K562 (cell line): ENCODE measurements around the gene S100G. TPM values are rescaled to one million over a fixed set of nuclear protein-coding genes. Genes with fewer than 3 reads are reported as not detected.

Experiments
- ATAC-seq: fragments of 200-7000 bp; cut with Tn5 transposase; 3 replicates; pipeline ENCODE4 v1.9.1; 2020; ENCODE audit warnings: moderate library complexity
- BruUV-seq: library from RNA; stranded (reverse); fragments of 400-500 nt; replicated peaks from 2 replicates; lab custom pipeline; 2021; lab: Mats Ljungman, UMichigan
- CTCF ChIA-PET: fragments of 300-600 bp; formaldehyde crosslinking; extraction: SDS; loops from one replicate; lab custom pipeline; 2021; ENCODE audit warnings: low intra/inter-chr PET ratio; lab: Yijun Ruan, JAX
- POLR2A ChIA-PET: fragments of 300-600, 350-650 bp; sonication (Branson Sonifier 250); formaldehyde crosslinking; extraction: SDS; loops from one replicate; lab custom pipeline; 2021; ENCODE audit warnings: antibody characterized with exemption, inconsistent platforms; lab: Yijun Ruan, JAX
- DNase-seq, 4 experiments: peaks; one replicate each; pipeline versions ENCODE4 v3.0.0 to v3.0.0-alpha.2; 2011 to 2018; ENCODE audit warnings: low spot score in 3 of 4, mixed read lengths in 3 of 4; ENCODE audit errors: extremely low read depth in 1 of 4
- FAIRE-seq: peaks from 2 replicates; lab custom pipeline; 2011; peaks lifted over from hg19 to GRCh38; lab: Jason Lieb, UNC
- H2AFZ ChIP-seq: 2 replicates; pipeline ENCODE4 v1.6.0; 2011; ENCODE audit warnings: low read depth, low read length, control low read depth, inconsistent platforms
- H3K27ac ChIP-seq: fragments of 200-600 bp; 3 replicates; pipeline ENCODE4 v1.8.0; 2011; ENCODE audit warnings: low read depth, mild to moderate bottlenecking, control low read depth, inconsistent platforms, low read length, moderate library complexity, mixed read lengths; ENCODE audit errors: extremely low read depth
- H3K27me3 ChIP-seq, 2 experiments: fragments of 300-600 bp in 1 of 2; 2 replicates in 1 of 2; 3 replicates in 1 of 2; pipeline versions ENCODE4 v1.6.0 to v1.8.0; 2011; ENCODE audit warnings: inconsistent platforms in 2 of 2, low read length in 2 of 2, mild to moderate bottlenecking in 1 of 2, mixed read lengths in 1 of 2, moderate library complexity in 1 of 2; ENCODE audit not compliant: control insufficient read depth in 2 of 2, insufficient read depth in 2 of 2
- H3K36me3 ChIP-seq: fragments of 300-600 bp; 3 replicates; pipeline ENCODE4 v1.8.0; 2011; ENCODE audit warnings: mild to moderate bottlenecking, low read length, inconsistent platforms; ENCODE audit not compliant: control insufficient read depth, insufficient read depth
- H3K4me1 ChIP-seq, 2 experiments: fragments of 200-600 bp in 1 of 2; replicated peaks in 1 of 2; 2 replicates in 1 of 2; 3 replicates in 1 of 2; pipeline versions ENCODE4 v1.5.1 to v1.8.0; 2011; ENCODE audit warnings: inconsistent platforms in 2 of 2, low read length in 2 of 2, mild to moderate bottlenecking in 1 of 2, mixed read lengths in 1 of 2, moderate library complexity in 1 of 2; ENCODE audit not compliant: control insufficient read depth in 2 of 2, insufficient read depth in 2 of 2
- H3K4me2 ChIP-seq: 2 replicates; pipeline ENCODE4 v1.6.1; 2011; ENCODE audit warnings: low read length, control low read depth, inconsistent platforms, mixed read lengths; ENCODE audit not compliant: insufficient read depth
- H3K4me3 ChIP-seq: fragments of 200-600 bp; sonication (generic), shearing (Covaris generic); 2 replicates; pipeline ENCODE4 v1.5.1; 2016; ENCODE audit warnings: control low read depth, inconsistent platforms
- H3K79me2 ChIP-seq: fragments of 200-600 bp; 3 replicates; pipeline ENCODE4 v1.8.0; 2011; ENCODE audit warnings: low read length, inconsistent platforms; ENCODE audit not compliant: control insufficient read depth, insufficient read depth
- H3K9ac ChIP-seq, 2 experiments: 2 replicates each; pipeline versions ENCODE4 v1.6.0 to v1.6.1; 2011; ENCODE audit warnings: low read depth in 2 of 2, low read length in 2 of 2, control low read depth in 1 of 2, inconsistent platforms in 1 of 2, mild to moderate bottlenecking in 1 of 2, mixed read lengths in 1 of 2; ENCODE audit not compliant: insufficient read depth in 1 of 2
- H3K9me1 ChIP-seq: one replicate; pipeline ENCODE4 v1.6.0; 2011; ENCODE audit warnings: inconsistent platforms, mild to moderate bottlenecking, low read length, moderate library complexity; ENCODE audit not compliant: control insufficient read depth, insufficient read depth
- H3K9me3 ChIP-seq: replicated peaks from 2 replicates; pipeline ENCODE4 v1.5.1; 2011; ENCODE audit warnings: low read depth, low read length, inconsistent platforms; ENCODE audit not compliant: control insufficient read depth, insufficient read depth
- H4K20me1 ChIP-seq: replicated peaks from 2 replicates; pipeline ENCODE4 v1.6.1; 2011; ENCODE audit warnings: low read length, inconsistent platforms, mixed read lengths; ENCODE audit not compliant: control insufficient read depth, insufficient read depth
- BRCA1 ChIP-seq, 2 experiments: fragments of 450-650 bp in 1 of 2; sonication (generic) in 1 of 2; formaldehyde crosslinking in 1 of 2; IDR thresholded peaks; 2 replicates each; pipeline versions ENCODE4 v1.5.0 to v1.6.1; 2017 to 2020; ENCODE audit warnings: mild to moderate bottlenecking in 1 of 2, missing genetic modification reagents in 1 of 2
- BRD4 ChIP-seq: fragments of 200-600 bp; sonication (generic); IDR thresholded peaks from 2 replicates; pipeline ENCODE4 v1.6.1; 2017; ENCODE audit warnings: inconsistent platforms
- E2F3 ChIP-seq: fragments of 250-450 bp; sonication (Bioruptor Pico); IDR thresholded peaks from 2 replicates; pipeline ENCODE4 v1.4.0; 2020; ENCODE audit warnings: mild to moderate bottlenecking
- HMGN3 ChIP-seq: IDR thresholded peaks from 2 replicates; pipeline ENCODE4 v1.6.1; 2011; ENCODE audit warnings: borderline replicate concordance, low read depth, mild to moderate bottlenecking, mixed read lengths, low read length; ENCODE audit not compliant: insufficient read length; ENCODE audit errors: extremely low read depth
- IFI16 ChIP-seq: fragments of 250-450 bp; sonication (Bioruptor Pico); IDR thresholded peaks from 2 replicates; pipeline ENCODE4 v2.1.2; 2022; ENCODE audit warnings: mild to moderate bottlenecking, inconsistent platforms
- MAFG ChIP-seq: fragments of 450-650 bp; conservative IDR thresholded peaks from 2 replicates; pipeline ENCODE4 v1.6.1; 2016; ENCODE audit warnings: missing genetic modification characterization, missing compliant biosample characterization
- NFYB ChIP-seq: IDR thresholded peaks from 2 replicates; pipeline ENCODE4 v1.6.1; 2011; ENCODE audit warnings: mild to moderate bottlenecking, moderate library complexity; ENCODE audit not compliant: insufficient read length; ENCODE audit errors: extremely low read depth
- NR1H2 ChIP-seq: sonication (generic); formaldehyde crosslinking; IDR thresholded peaks from 2 replicates; pipeline ENCODE4 v1.4.0; 2020; ENCODE audit warnings: mild to moderate bottlenecking, missing genetic modification reagents
- POLR2AphosphoS2 ChIP-seq: IDR thresholded peaks from 2 replicates; pipeline ENCODE4 v1.6.1; 2012; ENCODE audit warnings: low read length, improper control_type of control experiment
- RBBP5 ChIP-seq: fragments of 200-600 bp; sonication (generic); IDR thresholded peaks from 2 replicates; pipeline ENCODE4 v1.6.1; 2012; ENCODE audit warnings: borderline replicate concordance, mild to moderate bottlenecking, low read length, control low read depth, inconsistent platforms; ENCODE audit not compliant: insufficient read depth, poor library complexity, severe bottlenecking
- ZKSCAN1 ChIP-seq: fragments of 150-350 bp; IDR thresholded peaks from 2 replicates; pipeline ENCODE4 v1.6.1; 2016; ENCODE audit warnings: low read depth, low read length
- ZKSCAN3 ChIP-seq: fragments of 250-450 bp; sonication (Bioruptor Pico); IDR thresholded peaks from 2 replicates; pipeline ENCODE4 v1.4.0; 2020
- ZNF76 ChIP-seq: fragments of 250-450 bp; sonication (Bioruptor Pico); IDR thresholded peaks from 2 replicates; pipeline ENCODE4 v1.4.0; 2020; ENCODE audit warnings: mild to moderate bottlenecking, moderate library complexity, borderline replicate concordance
- WGBS: fragments of 100-300 bp; shearing (Covaris generic); methylation state at CpG from one replicate; pipeline ENCODE4 v1.1.6; 2016; ENCODE audit warnings: low coverage, mixed read lengths; ENCODE audit not compliant: insufficient coverage; ENCODE audit errors: missing lambda C conversion rate; 5-methylcytosine and 5-hydroxymethylcytosine counted together
- in situ Hi-C: fragments of 300-500 bp; cut with MboI; formaldehyde crosslinking; loops from 4 replicates; pipeline ENCODE4 v1.15.0; 2018; ENCODE audit warnings: inconsistent platforms, mixed read lengths
- intact Hi-C: fragments of 100-400 bp; cut with micrococcal nuclease; formaldehyde crosslinking; loops from 2 replicates; pipeline ENCODE4 v1.14.2; 2022
- polyA plus RNA-seq, 8 experiments: library from polyadenylated mRNA; depleted of rRNA in 4 of 8; stranded (reverse) in 5 of 8; unstranded in 3 of 8; fragments of >200 nt; fragmentation: Nextera tagmentation in 2 of 8; fragmentation: Illumina TruSeq in 1 of 8; extraction: Ambion mirVana in 2 of 8; extraction: Trizol in 1 of 8; gene quantifications; 2 replicates each; pipeline versions ENCODE4 v1.2.1 to v1.2.3, GENCODE V29; 2011 to 2014; ENCODE audit warnings: inconsistent platforms in 1 of 8, missing spikeins in 1 of 8
- total RNA-seq, 7 experiments: library from RNA; depleted of rRNA in 6 of 7; stranded (reverse); fragments of >200 nt in 6 of 7; fragmentation: Illumina TruSeq in 2 of 7; extraction: Trizol in 2 of 7; gene quantifications; 2 replicates each; pipeline versions ENCODE4 v1.2.1 to v1.2.3, GENCODE V29; 2011 to 2021; ENCODE audit warnings: low replicate concordance in 1 of 7
- TF ChIP-seq, protein P1 (sequence below): fragments of 200-800 bp; sonication (Bioruptor generic); IDR thresholded peaks from 2 replicates; pipeline ENCODE4 v1.6.1; 2017; ENCODE audit warnings: missing genetic modification characterization, missing compliant biosample characterization
- TF ChIP-seq, protein P2 (sequence below): sonication (generic); formaldehyde crosslinking; IDR thresholded peaks from 2 replicates; pipeline ENCODE4 v1.9.0; 2022; ENCODE audit warnings: mild to moderate bottlenecking, missing genetic modification reagents
- TF ChIP-seq, protein P3 (sequence below): fragments of 200-400 bp; formaldehyde crosslinking; IDR thresholded peaks from 2 replicates; pipeline ENCODE4 v1.6.1; 2017; ENCODE audit warnings: mild to moderate bottlenecking, low read depth, low read length, moderate library complexity

The S100G gene
- total and polyA plus RNA-seq, 9 of the 15 experiments (the other 6 are each of a cell fraction or from before 2014, with no cell fraction given), result not detected

DNA sequence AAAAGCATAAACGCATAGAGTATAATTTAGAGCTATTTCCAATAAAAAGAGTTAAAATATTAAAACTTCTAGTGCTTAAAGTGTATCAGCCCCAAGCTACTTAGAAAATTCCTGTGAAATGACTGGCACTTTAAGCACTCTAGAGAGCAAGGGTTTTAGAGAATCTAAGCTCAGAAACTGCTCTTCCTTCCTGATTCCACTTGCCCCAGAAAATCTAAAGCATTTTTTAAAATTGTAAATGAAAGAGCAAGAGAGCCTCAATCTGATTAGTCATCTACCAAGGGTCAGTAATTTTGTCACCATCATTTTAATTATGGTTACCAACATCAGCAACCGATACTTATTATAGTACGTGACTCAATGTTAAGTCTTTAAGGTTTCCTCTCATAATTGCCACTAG is 37.6 kb downstream of the S100G start:
- intact Hi-C loops, result no loop called here
- Histone ChIP-seq H3K9ac (no peak overlapping the region), H3K27me3 (no peaks in the 10 kb centered on the region), H3K36me3 (peaks cover 45% of the 10 kb centered on the region; the same call in 2 of the 3 replicates), H3K27ac (no peak overlapping the region), H3K9me3 (no peaks in the 10 kb centered on the region), H3K4me1 (no peaks in the 10 kb centered on the region; a peak in 1 of 5 replicates), H4K20me1 (no peaks in the 10 kb centered on the region), H3K4me2 (no peak overlapping the region), H2AFZ (no peak overlapping the region), H3K79me2 (no peaks in the 10 kb centered on the region), H3K9me1 (no peaks in the 10 kb centered on the region), H3K4me3 (no peak overlapping the region)
- in situ Hi-C loops, result loop anchor here (25.0 kb wide), 1 partner anchor 250 kb away; no protein-coding TSS in a partner anchor
- FAIRE-seq (no peak), DNase-seq (no peak), ATAC-seq (no peak)
- no peak for TF ChIP-seq NR1H2 (CRISPR knock-in tag)
- no peak for TF ChIP-seq HMGN3
- TF ChIP-seq, protein P1, sequence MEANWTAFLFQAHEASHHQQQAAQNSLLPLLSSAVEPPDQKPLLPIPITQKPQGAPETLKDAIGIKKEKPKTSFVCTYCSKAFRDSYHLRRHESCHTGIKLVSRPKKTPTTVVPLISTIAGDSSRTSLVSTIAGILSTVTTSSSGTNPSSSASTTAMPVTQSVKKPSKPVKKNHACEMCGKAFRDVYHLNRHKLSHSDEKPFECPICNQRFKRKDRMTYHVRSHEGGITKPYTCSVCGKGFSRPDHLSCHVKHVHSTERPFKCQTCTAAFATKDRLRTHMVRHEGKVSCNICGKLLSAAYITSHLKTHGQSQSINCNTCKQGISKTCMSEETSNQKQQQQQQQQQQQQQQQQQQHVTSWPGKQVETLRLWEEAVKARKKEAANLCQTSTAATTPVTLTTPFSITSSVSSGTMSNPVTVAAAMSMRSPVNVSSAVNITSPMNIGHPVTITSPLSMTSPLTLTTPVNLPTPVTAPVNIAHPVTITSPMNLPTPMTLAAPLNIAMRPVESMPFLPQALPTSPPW (CRISPR knock-in tag), result no peak
- no peak for TF ChIP-seq ZNF76 (CRISPR knock-in tag)
- no peak for TF ChIP-seq BRD4
- TF ChIP-seq ZKSCAN1, result no peak
- no peak for TF ChIP-seq POLR2AphosphoS2
- TF ChIP-seq, protein P2, sequence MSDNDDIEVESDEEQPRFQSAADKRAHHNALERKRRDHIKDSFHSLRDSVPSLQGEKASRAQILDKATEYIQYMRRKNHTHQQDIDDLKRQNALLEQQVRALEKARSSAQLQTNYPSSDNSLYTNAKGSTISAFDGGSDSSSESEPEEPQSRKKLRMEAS (CRISPR knock-in tag), result no peak
- no peak for TF ChIP-seq IFI16
- no peak for TF ChIP-seq BRCA1 (IDR thresholded peaks at IDR 0.05)
- TF ChIP-seq BRCA1 (CRISPR knock-in tag; IDR thresholded peaks at IDR 0.05), result no peak
- no peak for TF ChIP-seq MAFG (tag)
- no peak for TF ChIP-seq ZKSCAN3 (CRISPR knock-in tag)
- TF ChIP-seq, protein P3, sequence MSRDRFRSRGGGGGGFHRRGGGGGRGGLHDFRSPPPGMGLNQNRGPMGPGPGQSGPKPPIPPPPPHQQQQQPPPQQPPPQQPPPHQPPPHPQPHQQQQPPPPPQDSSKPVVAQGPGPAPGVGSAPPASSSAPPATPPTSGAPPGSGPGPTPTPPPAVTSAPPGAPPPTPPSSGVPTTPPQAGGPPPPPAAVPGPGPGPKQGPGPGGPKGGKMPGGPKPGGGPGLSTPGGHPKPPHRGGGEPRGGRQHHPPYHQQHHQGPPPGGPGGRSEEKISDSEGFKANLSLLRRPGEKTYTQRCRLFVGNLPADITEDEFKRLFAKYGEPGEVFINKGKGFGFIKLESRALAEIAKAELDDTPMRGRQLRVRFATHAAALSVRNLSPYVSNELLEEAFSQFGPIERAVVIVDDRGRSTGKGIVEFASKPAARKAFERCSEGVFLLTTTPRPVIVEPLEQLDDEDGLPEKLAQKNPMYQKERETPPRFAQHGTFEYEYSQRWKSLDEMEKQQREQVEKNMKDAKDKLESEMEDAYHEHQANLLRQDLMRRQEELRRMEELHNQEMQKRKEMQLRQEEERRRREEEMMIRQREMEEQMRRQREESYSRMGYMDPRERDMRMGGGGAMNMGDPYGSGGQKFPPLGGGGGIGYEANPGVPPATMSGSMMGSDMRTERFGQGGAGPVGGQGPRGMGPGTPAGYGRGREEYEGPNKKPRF, result no peak
- TF ChIP-seq E2F3 (CRISPR knock-in tag), result no peak
- no peak for TF ChIP-seq RBBP5
- no peak for TF ChIP-seq NFYB
- WGBS, result no CpG with 5 or more reads among the region's 3 CpGs
- CTCF ChIA-PET, result no interaction called here
- BruUV-seq, result no TSS peak
- POLR2A ChIA-PET, result interaction anchor here (0.6 kb wide), 1 partner anchor 337 kb away, joined by 5 read pairs; no protein-coding TSS in a partner anchor
